Endothelial cell (in vitro differentiated cells): ENCODE data around the gene CDK14. TPM values are rescaled to one million over a fixed set of nuclear protein-coding genes. Genes with fewer than 3 reads are reported as not detected.

ENCODE experiments used
- DNase-seq: peaks from one replicate; pipeline ENCODE4 v3.0.0; 2021; ENCODE audit warnings: low spot score
- H3K27ac Mint-ChIP-seq: one replicate; pipeline ENCODE4 v1.8.0; 2021; ENCODE audit warnings: mixed read lengths, inconsistent platforms; ENCODE audit not compliant: unreplicated experiment
- H3K27me3 Mint-ChIP-seq: one replicate; pipeline ENCODE4 v1.8.0; 2021; ENCODE audit warnings: mild to moderate bottlenecking, moderate library complexity, mixed read lengths, inconsistent platforms; ENCODE audit not compliant: unreplicated experiment
- H3K36me3 Mint-ChIP-seq: one replicate; pipeline ENCODE4 v1.8.0; 2021; ENCODE audit warnings: mild to moderate bottlenecking, low read depth, mixed read lengths, inconsistent platforms; ENCODE audit not compliant: unreplicated experiment
- H3K4me1 Mint-ChIP-seq: one replicate; pipeline ENCODE4 v1.8.0; 2021; ENCODE audit warnings: mild to moderate bottlenecking, mixed read lengths, inconsistent platforms; ENCODE audit not compliant: unreplicated experiment
- H3K4me3 Mint-ChIP-seq: one replicate; pipeline ENCODE4 v1.8.0; 2021; ENCODE audit warnings: mild to moderate bottlenecking, mixed read lengths, inconsistent platforms; ENCODE audit not compliant: unreplicated experiment
- H3K9me3 Mint-ChIP-seq: one replicate; pipeline ENCODE4 v1.8.0; 2021; ENCODE audit warnings: mixed read lengths, inconsistent platforms; ENCODE audit not compliant: unreplicated experiment
- long read RNA-seq: library from polyadenylated mRNA; unstranded; transcript quantifications from one replicate; pipeline ENCODE4 v2.0.0, GENCODE V29; 2020; ENCODE audit not compliant: unreplicated experiment
- total RNA-seq: library from RNA; stranded (reverse); fragmentation: NEBNext Ultra II Directional; extraction: Animal tissue kit (Norgen Biotek cat#: 25700); gene quantifications from one replicate; pipeline ENCODE4 v1.2.1, GENCODE V29; 2021; ENCODE audit not compliant: unreplicated experiment
- TF ChIP-seq, protein P1 (sequence below): fragments of 200-600 bp; sonication (generic); IDR thresholded peaks from one replicate; pipeline ENCODE4 v1.5.0; 2021; ENCODE audit warnings: antibody characterized with exemption; ENCODE audit not compliant: unreplicated experiment

Gene CDK14
- 30.2 TPM for total RNA-seq
- long read RNA-seq, partial matches to known transcripts = 1 of 3 reads
- long read RNA-seq, other reads (novel, unspliced or antisense) = 2 of 3 reads

GRCh38 chr7:90595801-90596670 is at the start of gene CDK14:
Gene CDK14 (plus strand): TSS chr7:90596321. CDS start chr7:90596628, 307 bp downstream.
- Mint-ChIP-seq H3K4me3 (peak within 1 kb of the TSS; percentile 96), H3K4me1 (peaks cover 19% of the 10 kb centered on the region), H3K27ac (peak within 1 kb of the TSS; percentile 84), H3K36me3 (no peaks in the 10 kb centered on the region), H3K27me3 (peaks cover 4% of the 10 kb centered on the region), H3K9me3 (no peaks in the 10 kb centered on the region)
- TF ChIP-seq, protein P1, sequence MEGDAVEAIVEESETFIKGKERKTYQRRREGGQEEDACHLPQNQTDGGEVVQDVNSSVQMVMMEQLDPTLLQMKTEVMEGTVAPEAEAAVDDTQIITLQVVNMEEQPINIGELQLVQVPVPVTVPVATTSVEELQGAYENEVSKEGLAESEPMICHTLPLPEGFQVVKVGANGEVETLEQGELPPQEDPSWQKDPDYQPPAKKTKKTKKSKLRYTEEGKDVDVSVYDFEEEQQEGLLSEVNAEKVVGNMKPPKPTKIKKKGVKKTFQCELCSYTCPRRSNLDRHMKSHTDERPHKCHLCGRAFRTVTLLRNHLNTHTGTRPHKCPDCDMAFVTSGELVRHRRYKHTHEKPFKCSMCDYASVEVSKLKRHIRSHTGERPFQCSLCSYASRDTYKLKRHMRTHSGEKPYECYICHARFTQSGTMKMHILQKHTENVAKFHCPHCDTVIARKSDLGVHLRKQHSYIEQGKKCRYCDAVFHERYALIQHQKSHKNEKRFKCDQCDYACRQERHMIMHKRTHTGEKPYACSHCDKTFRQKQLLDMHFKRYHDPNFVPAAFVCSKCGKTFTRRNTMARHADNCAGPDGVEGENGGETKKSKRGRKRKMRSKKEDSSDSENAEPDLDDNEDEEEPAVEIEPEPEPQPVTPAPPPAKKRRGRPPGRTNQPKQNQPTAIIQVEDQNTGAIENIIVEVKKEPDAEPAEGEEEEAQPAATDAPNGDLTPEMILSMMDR = peak; percentile 58
- DNase-seq = peak; percentile 85

GRCh38 chr7:90551036-90551435 is 45.1 kb upstream of the CDK14 start:
- Mint-ChIP-seq H3K4me1 (no peaks in the 10 kb centered on the region), H3K36me3 (no peaks in the 10 kb centered on the region), H3K4me3 (no peak overlapping the region), H3K9me3 (no peaks in the 10 kb centered on the region), H3K27me3 (peaks cover 3% of the 10 kb centered on the region), H3K27ac (no peak overlapping the region)
- DNase-seq = no peak
- TF ChIP-seq, protein P1 = no peak

GRCh38 chr7:90552521-90552920 is 43.6 kb upstream of the CDK14 start:
- no peak for DNase-seq
- TF ChIP-seq, protein P1 = no peak
- Mint-ChIP-seq H3K27ac (no peak overlapping the region), H3K4me1 (no peaks in the 10 kb centered on the region), H3K9me3 (no peaks in the 10 kb centered on the region), H3K4me3 (no peak overlapping the region), H3K36me3 (no peaks in the 10 kb centered on the region), H3K27me3 (peaks cover 3% of the 10 kb centered on the region)

GRCh38 chr7:90560730-90561129 is 35.4 kb upstream of the CDK14 start:
- TF ChIP-seq, protein P1 = no peak
- Mint-ChIP-seq H3K4me1 (no peaks in the 10 kb centered on the region), H3K27ac (no peak overlapping the region), H3K9me3 (no peaks in the 10 kb centered on the region), H3K27me3 (no peaks in the 10 kb centered on the region), H3K36me3 (no peaks in the 10 kb centered on the region), H3K4me3 (no peak overlapping the region)
- no peak for DNase-seq

DNA sequence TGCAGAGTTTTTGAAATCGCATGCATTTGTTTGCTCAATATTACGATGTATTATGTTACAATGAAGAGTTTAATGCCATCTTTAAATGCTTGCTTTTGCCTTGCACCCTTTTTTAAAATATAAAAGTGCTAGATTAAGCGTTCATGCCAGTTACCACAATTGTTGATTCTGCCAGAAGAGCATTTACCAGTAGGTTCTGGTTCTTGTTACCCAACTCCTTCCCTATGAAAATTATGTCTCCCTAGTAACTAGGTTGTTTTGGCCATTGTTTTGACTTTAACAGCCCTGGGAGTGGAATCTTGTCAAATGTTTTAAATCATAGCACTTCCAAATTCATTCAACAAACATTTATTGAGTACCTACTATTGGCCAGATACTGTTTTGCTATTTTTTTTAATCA is 32.8 kb upstream of the CDK14 start:
- H3K4me1 Mint-ChIP-seq = no peaks in the 10 kb centered on the region
- no peak for DNase-seq
- TF ChIP-seq, protein P1 = no peak
- no peak overlapping the region for H3K4me3 Mint-ChIP-seq
- no peak overlapping the region for H3K27ac Mint-ChIP-seq
- no peaks in the 10 kb centered on the region for H3K27me3 Mint-ChIP-seq
- H3K36me3 Mint-ChIP-seq = no peaks in the 10 kb centered on the region
- no peaks in the 10 kb centered on the region for H3K9me3 Mint-ChIP-seq
